ENCODE results near the gene KCTD1.

GRCh38 chr18:26471027-26471426 is 77.3 kb downstream of the KCTD1 start:
- TF ChIP-seq, protein P1, sequence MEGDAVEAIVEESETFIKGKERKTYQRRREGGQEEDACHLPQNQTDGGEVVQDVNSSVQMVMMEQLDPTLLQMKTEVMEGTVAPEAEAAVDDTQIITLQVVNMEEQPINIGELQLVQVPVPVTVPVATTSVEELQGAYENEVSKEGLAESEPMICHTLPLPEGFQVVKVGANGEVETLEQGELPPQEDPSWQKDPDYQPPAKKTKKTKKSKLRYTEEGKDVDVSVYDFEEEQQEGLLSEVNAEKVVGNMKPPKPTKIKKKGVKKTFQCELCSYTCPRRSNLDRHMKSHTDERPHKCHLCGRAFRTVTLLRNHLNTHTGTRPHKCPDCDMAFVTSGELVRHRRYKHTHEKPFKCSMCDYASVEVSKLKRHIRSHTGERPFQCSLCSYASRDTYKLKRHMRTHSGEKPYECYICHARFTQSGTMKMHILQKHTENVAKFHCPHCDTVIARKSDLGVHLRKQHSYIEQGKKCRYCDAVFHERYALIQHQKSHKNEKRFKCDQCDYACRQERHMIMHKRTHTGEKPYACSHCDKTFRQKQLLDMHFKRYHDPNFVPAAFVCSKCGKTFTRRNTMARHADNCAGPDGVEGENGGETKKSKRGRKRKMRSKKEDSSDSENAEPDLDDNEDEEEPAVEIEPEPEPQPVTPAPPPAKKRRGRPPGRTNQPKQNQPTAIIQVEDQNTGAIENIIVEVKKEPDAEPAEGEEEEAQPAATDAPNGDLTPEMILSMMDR (IDR thresholded peaks at IDR 0.05; ENCODE audit: insufficient read depth, low read length): no peak
- TF ChIP-seq REST (IDR thresholded peaks at IDR 0.05; ENCODE audit: insufficient replicate concordance, low read depth) (no peak), POLR2AphosphoS5 (IDR thresholded peaks at IDR 0.05; ENCODE audit: low read depth) (no peak), GABPA (IDR thresholded peaks at IDR 0.05; ENCODE audit: low read depth) (no peak), SPI1 (IDR thresholded peaks at IDR 0.05; ENCODE audit: borderline replicate concordance, low read depth) (no peak)
